Activated CD4-positive, CD25-positive, alpha-beta regulatory T cell treated with anti-CD3 and anti-CD28 coated beads, Interleukin-2, amount 50 U/mL, for 72 hours (primary cell): Measurements from ENCODE around the gene DMD.
"Not testable (repeated sequence)": the region's sequence is repeated elsewhere in the genome, so short reads cannot be mapped to it uniquely, and the experiment has no call there.

Experiments
- DNase-seq: peaks from one replicate; pipeline ENCODE4 v3.0.0; 2021

DMD gene

DNA sequence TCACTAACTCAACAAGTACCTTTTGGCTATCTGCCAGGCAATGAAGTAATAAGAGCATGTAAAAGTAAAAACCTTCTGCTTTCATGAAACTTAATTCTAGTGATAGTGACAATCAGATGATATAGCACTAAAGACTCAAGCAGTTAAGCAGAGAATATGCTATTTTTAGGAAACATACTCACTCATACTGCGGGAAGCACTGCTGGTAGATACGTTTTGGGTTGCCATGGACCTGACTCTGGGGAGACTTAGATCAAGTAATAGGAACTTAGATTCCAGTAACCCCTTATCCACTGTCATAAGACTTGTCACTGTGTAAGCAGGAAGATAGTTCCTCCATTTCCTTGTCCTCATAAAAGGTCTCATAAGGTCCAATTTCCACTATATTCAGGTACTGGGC, 386.3 kb downstream of the DMD start:
- no peak for DNase-seq

GRCh38 chrX:32804034-32804433, 407.3 kb downstream of the DMD start:
- DNase-seq: no peak

DNA sequence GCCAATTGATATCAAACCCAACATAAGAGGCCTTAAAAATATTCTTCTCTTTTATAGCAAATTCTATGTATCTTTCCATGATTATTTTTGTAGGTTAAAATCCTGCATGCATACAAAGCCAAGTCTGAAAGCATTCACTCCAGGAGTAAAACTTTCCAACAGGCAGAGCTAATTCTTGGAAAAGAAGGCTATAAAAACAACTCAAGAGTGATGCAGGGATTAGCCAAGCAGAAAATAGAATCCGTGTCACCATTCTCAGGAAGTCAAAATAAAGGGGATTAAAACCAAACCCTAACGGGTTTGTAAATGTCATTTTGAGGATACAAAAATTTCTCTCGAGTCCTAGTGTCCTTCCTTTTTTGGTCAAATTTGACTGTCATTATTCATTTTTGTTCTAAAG, 412.4 kb downstream of the DMD start:
- DNase-seq: no peak

GRCh38 chrX:32788936-32789335, 422.4 kb downstream of the DMD start:
- DNase-seq: no peak

DNA sequence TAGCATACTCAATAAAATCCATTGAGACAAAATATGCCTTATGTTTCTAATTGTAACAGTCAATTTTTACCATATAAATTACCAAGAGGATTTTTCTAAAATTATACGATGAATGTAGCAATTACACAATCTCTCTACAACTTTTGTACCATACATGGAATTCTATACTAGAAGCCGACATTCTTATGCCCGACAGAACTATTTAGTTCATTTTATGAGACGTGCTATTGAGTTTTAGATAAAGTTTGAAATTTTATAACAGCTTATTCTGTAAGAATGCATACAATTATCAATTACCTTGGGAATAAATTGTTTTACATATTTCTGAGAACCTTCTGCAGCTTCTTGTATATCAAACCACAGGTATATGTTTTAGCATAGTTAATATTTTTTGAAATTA, 431.2 kb downstream of the DMD start:
- no peak for DNase-seq

DNA sequence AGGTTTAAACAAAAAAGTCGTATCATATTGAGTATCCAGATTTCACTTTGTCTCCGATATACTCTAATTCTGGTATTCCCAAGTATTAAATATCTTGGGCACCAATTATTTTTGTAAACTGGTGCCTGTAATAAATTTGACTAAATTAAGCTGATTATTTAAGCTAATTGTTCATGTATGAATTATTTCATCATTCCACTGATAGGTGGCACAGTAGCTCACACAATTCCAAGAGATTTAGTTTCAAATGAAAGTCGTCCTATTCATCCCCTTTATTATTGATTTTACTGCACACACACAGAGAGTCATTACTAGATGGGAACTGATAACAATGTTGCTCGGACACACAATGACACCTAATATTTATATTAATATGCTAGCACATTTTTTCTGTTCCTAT, 432.4 kb downstream of the DMD start:
- no peak for DNase-seq

DNA sequence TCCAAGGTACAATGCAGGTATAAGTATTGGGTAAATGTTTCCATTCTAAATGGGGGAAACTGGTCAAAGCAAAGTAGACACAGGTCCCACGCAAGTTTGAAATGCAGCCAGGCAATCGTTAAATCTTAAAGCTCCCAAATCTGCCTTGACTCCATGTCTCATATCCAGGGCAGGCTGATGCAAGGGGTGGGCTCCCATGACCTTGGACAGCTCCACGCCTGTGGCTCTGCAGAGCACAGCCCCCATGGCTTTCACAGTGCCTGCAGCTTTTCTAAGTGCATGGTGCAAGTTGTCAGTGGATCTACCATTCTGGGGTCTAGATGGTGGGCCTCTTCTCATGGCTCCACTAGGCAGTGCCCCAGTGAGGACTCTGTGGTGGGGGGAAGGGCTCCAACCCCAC, 436.4 kb downstream of the DMD start:
- no peak for DNase-seq

GRCh38 chrX:32749070-32749469, 462.3 kb downstream of the DMD start:
- no peak for DNase-seq

DNA sequence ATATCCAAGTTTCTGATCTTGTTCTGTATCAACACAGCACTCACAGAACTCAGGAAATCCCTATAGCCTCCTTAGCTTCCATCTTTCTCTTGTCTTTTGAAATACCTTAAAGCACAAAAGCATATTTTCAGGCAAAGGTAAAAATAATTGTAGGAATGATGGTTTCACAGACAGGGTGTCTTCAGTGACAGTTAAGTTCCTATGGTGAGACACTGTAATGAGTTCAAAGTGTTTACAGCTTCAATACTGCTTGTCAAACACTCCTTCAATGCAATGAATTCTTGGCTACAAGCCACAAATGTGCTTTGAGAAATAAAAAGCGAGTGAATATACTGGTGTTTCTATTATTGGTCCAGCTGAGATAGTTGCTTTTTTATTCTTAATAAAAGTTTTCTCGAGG, 466.0 kb downstream of the DMD start:
- no peak for DNase-seq

- no peak for DNase-seq
These were observed 466.4 kb downstream of the DMD start for GRCh38 chrX:32744921-32745320.

- no peak for DNase-seq
These were observed 469.4 kb downstream of the DMD start for GRCh38 chrX:32741910-32742309.

DNA sequence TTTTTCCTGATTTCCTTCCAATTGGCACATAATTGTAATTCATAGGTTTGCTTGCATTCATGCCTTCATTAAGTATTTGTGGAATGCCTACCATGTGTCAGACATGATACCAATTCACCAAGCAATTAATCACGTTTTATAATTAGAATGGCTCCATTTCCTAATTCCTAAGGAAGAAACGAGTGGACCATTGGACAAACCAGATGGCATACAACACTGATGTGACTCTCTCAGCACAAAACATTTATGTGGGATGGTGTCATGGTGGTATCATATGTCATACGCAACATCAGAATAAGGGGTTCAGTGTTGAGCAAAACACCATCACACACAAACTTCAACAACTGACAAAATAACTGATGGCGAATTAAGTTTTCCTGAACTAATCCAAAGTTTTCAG, 502.8 kb downstream of the DMD start:
- no peak for DNase-seq

GRCh38 chrX:32705385-32705784, 506.0 kb downstream of the DMD start:
- DNase-seq: not testable (repeated sequence)

GRCh38 chrX:32687379-32687778, 524.0 kb downstream of the DMD start:
- no peak for DNase-seq

DNA sequence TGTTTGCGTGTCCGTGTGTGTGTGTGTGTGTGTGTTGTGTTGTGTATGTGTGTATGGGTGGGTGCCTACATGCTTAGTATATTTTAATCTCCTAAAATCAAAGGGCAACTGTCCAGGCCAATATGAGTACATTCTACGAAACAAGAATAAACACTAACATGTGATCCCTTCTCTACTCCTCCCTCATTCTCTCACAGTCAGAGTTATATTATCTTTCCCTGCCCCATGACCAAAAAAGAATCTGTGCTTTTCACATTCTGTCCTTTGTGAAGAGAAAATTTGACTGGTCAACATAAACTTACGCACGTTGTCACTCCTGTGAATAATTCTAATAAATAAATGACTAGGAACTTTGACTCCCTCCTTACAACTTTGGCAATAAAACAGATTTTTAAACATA, 532.9 kb downstream of the DMD start:
- no peak for DNase-seq

- no peak for DNase-seq
These were observed 538.2 kb downstream of the DMD start for GRCh38 chrX:32673193-32673592.

DNA sequence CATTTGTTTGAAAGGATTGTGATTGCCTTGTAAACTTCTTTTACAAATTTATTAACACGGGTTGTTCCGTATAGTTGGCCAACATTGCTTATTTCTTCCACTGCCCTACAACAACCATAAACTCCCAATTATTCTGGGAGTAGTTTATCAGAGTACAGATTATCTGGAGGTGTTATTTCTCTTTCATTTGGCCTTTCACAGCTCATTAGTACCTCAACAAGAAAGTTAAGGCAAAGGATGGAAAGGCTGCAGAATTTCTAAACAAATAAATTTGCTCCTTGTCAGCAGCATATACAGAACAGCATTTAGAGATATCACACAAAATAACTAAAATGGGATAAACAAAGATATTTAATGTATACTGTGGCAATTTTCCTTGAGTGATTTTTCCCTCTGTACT, 548.8 kb downstream of the DMD start:
- no peak for DNase-seq

DNA sequence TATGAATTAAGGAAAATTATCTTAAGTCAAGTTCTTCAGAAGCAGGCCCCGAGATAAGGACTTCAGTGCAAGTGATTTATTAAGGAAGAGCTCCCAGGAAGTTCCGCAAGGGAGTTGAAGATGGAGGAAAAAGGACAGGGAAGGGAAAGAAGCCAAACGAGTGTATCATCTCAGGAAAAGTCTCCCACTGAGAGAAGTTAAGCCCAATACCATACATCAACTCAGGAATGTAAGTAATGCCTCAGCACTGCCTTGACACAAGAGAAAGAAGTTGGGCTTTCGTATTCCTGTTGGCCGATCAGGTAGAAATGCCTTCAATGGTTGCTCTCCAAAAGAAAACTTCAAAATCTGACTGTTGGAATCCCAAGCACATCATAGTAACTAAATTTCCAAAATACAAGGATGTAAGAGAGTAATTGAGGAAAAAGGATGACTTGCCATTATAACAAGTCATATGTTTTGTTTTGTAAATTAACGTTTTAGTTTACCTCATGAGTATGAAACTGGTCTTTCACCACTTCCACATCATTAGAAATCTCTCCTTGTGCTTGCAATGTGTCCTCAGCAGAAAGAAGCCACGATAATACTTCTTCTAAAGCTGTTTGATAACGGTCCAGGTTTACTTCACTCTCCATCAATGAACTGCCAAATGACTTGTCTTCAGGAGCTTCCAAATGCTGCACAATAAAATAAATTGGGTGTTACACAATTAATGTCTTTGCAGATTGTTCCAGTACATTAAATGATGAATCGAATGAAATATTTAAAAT, 566.7 kb downstream of the DMD start:
- DNase-seq: no peak

DNA sequence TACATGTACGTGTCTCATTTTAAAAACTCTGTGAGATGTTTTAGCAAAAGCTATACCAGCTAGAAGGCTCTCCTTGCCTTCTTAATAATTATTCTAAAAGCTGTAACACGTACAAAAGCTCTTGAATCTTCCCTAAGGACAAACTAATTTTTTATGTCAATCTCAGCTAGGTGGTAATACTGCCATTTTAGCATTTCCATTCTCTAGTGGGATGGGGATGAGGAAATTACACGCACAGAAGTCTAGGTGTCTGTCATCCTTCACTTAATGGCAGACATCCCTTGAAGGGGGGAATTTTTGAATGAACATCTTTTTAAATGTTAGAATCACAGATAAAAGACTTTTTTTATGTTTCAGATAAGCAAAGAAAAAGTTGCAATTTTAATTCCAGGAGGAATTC, 569.1 kb downstream of the DMD start:
- DNase-seq: no peak

GRCh38 chrX:32618154-32618553, 593.2 kb downstream of the DMD start:
- no peak for DNase-seq

- no peak for DNase-seq
These were observed 596.6 kb downstream of the DMD start for GRCh38 chrX:32614707-32615106.

DNA sequence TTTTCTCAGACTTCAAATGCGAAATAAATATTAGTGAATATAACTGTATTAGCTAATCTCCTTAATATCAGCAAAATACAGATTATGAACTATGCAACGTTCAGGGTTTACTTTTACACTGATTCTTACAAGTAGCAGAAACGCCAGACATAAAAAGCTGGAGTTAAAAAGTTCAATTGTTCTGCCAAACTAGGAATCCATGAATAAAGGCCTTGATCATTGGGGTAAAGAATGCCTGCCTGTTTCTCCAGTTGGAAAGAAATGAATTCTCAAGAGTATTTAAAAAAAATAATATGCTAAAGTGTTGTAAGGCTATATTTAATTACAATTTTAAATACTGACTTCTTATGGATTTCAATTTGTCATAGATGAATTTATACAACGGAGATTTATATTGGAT, 612.2 kb downstream of the DMD start:
- no peak for DNase-seq

DNA sequence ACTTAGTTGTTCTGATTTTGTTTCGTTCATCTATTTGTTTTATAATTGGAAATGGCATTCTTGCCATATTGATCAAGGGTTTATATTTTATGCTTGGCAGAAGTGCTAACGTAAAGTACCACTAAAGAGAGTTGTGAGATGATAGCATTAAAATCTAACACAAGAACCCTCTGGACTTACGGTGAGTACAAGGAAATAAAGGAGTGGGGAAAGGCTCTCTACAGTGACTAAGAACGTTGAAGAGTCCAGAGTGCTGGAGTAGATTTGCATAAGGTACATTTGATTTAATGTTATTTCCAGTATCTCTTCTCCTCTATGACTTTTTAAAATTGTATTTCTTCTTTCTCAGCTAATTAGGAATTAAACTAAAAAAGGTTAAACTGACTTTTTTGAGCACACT, 612.6 kb downstream of the DMD start:
- no peak for DNase-seq

DNA sequence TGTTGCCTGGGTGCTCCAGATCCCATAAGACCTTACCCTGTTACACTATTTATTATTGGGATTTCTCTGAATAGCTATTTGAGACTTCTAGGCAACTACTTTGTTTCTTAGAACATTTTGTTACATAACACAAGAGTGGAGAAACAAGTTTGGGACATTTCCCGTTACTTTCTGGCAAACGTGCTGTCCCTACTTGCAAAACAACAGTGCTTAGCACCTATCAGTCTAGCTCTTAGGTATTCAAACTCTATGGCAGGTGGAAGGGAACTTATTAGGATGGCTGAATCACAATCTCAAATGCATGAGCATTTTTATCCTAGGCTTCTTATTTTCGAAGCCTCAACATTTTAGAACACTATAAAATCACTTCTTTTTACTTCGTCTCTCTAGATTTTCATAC, 613.6 kb downstream of the DMD start:
- no peak for DNase-seq

GRCh38 chrX:32592786-32593185, 618.6 kb downstream of the DMD start:
- no peak for DNase-seq

DNA sequence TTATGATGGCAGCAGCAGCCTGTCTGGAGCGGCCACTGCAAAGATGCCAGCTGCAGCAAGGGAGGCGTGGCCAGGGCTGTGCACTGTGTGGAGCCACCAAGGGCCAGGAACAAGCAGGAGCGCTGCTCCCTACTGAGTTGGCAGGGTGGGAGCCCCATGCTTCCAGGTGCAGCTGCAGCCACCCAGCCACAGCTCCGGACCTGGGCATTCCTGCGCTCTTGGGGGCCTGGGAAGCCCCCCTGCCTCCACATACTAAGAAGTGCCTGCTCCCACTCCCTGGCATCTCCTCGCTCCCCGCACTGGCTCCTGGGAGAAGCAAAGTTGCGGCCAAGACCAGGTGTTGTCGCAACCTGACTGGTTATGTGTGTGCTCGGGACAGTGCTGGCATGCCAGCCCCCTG, 619.8 kb downstream of the DMD start:
- no peak for DNase-seq
